Jurkat, Clone E6-1 (cell line): ENCODE results near the gene COPS4.
"Not testable (repeated sequence)": the region's sequence is repeated elsewhere in the genome, so short reads cannot be mapped to it uniquely, and the experiment has no call there.

Source experiments
- DNase-seq: peaks from one replicate; pipeline ENCODE4 v3.0.0-alpha.2; 2011; ENCODE audit warnings: low read depth, low spot score
- H3K4me3 ChIP-seq: 2 replicates; pipeline ENCODE4 v1.5.1; 2011; ENCODE audit warnings: mild to moderate bottlenecking, low read length, control low read depth, moderate library complexity

The COPS4 gene

DNA sequence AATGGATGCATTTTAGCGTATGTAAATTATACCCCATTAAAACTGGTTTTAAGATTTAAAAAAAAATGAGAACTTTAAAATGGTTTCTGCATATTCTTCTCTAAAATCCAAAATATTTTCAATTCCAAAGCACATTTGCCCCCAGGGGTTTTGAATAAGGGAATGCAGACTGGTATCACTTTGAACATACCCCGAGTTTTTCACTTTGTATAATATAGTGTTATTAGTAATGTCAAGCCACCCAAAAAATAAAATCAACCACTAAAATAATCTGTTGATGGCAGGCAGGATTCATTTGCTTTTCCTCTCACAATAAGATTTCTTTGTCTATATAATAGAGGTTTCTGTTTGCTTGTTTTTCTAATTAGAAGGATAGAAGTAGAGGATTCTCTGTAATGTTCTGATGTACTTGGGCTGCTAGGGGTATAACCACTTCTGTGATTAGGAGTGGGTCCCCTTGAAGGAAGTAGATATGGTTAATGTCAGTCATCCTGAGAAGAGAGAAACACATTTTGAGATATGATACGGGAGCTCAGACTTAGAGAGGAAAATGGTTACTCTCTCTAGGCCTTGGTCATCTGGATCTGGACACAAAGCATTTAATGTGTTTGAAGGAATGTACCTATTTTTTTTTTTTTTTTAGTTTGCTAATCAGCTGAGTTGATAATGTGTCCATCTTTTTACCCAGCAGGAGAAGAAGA lies 15.0 kb upstream of the COPS4 start:
- H3K4me3 ChIP-seq: no peak overlapping the region
- no peak for DNase-seq

DNA sequence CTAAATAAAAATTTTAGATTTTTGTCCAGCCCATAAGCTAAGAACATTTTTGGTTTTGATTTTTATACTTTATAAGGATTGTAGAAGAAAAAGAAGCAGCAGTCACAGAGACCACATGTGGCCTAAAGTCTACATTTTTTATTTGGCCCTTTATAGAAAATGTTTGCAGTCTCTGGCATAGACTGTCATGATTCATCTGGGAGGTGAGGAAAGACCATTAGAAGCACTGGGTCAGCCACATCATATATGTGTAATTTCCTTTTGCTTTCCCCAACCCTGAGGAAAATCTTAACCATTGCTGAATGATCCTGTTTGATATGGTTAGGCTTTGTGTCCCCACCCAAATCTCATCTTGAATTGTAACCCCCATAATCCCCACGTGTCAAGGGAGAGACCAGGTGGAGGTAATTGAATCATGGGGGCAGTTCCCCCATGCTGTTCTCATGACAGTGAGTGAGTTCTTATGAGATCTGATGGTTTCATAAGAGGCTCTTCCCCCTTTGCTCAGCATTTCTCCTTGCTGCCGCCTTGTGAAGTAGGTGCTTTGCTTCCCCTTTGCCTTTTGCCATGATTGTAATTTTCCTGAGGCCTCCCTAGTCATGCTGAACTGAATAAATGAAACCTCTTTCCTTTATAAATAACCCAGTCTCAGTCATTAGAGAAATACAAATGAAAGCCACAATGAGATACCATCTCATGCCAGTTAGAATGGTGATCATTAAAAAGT lies 12.1 kb upstream of the COPS4 start:
- no peak overlapping the region for H3K4me3 ChIP-seq
- DNase-seq: no peak

DNA sequence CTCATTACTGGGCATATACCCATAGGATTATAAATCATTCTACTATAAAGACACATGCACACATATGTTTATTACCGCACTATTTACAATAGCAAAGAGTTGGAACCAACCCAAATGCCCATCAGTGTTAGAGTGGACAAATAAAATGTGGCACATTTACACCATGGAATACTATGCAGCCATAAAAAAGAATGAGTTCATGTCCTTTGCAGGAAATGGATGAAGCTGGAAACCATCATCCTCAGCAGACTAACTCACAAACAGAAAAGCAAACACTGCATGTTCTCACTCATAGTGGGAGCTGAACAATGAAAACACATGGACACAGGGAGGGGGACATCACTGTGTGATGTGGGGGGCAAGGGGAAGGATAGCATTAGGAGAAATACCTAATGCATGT lies 11.4 kb upstream of the COPS4 start:
- DNase-seq, H3K4me3 ChIP-seq: not testable (repeated sequence)

DNA sequence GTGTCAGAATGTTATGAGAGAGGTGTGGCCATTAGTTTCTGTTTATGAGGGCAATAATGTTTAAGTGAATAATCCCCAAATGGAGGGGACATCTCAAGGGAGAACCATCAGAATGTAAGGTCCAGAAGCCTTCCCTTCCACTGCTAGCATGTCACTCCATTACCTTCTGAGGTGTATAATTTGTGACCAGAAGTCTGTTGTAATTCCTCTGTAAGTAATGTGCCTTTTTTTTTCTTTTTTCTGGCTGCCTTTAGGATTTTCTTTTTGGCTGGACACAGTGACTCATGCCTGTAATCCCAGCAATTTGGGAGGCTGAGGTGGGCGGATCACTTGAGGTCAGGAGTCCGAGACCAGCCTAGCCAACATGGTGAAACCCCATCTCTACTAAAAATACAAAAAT lies 10.8 kb upstream of the COPS4 start:
- no peak for DNase-seq
- no peak overlapping the region for H3K4me3 ChIP-seq

DNA sequence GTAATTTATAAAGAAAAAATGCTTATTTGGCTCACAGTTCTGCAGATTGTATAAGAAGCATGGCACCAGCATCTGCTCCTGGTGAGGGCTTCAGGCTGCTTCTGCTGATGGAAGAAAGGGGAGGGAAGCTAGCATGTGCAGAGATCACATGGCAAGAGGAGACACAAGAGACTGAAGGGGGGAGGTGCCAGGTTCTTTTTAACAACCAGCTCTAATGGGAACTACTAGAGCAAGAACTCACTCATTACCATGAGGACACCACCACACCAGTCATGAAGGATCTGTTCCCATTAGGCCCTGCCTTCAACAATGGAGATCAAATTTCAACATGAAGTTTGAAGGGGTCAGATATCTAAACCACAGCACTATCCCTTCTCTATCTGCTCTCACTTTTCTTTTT lies 9.4 kb upstream of the COPS4 start:
- no peak for DNase-seq
- no peak overlapping the region for H3K4me3 ChIP-seq

DNA sequence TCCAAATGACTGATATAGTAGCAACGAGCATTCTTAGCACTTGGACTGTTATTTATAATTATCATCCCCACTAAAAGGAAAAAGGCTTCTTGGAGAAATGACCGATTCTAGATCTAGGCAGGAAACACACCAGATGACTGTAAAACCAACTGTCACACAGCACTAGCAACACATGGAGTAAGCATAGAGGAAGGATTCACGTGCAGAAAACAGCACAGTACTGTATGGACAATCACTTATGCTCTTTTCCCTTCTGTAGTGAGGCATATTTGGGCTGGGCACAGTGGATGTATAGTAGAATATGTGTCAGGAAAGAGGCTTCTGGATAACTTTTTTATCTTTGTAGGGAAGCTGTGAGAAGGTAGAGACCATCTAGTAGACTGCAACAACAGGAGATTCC lies 6.0 kb upstream of the COPS4 start:
- DNase-seq: no peak
- no peak overlapping the region for H3K4me3 ChIP-seq

DNA sequence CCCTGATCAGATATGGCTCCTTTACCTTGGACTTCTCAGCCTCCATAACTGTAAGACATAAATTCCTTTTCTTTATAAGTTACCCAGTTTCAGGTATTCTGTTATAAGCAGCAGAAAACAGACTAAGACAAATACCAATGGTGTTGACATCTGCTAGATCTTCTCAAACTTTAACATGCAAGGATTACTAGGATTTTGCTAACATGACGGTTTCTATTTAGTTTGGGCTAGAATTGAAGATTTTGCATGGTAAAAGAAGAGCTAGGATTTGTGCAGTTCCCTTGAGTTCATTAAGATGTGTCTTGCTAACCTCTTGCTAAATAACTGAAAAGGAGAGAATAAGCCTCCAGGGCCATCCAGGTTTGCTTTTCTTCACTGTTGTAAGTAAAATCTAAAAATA lies 5.3 kb upstream of the COPS4 start:
- no peak for DNase-seq
- no peak overlapping the region for H3K4me3 ChIP-seq

DNA sequence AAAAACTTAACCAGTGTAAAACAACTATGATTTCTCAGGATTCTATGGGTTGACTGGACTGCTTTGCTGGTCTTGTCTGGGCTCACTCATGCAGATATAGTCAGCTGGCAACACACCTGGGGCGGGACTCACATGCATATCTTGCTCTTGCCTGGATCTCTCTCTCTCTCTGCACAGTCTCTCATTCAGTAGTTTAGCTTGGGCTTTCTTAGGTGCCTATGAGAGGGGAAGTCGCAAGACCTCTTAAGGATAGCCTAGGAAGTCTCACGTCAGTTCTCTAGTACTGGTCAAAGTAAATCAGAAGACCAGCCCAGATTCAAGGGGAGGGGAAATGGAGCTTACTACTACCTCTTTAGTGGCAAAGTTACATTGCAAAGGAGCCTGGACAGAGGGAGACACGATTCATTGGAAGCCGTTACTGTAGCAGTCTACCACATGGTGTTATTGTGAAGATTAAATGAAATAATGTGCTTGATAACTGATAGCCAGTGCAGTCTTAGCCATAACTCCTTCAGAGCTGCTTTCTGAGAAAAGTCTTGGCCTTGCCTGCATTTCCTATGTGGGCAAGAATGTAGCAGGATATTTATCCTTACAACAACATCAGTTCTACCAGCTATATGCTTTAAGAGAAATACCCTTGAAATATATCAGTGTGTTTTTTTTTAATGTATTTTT lies 2.1 kb downstream of the COPS4 start:
- no peak overlapping the region for H3K4me3 ChIP-seq
- no peak for DNase-seq

DNA sequence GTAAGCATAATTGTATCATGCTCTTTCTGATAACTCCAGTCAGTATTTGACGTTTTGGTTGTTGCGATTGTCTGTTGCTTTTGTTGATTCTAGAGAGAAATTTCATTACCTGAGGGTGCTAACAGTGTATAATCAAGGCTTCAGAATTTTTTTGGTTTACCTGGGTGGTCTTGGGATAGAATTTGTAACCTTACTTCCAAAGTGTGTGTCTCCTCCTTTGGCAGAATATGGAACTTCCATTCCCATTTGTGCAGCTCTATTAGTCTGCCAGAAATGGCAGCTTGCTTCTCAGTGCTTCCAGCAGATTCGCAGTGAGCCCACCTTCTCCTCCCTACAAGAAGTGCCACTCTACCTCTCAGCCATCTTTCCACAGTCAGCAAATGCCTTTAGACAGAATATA lies 5.3 kb downstream of the COPS4 start:
- no peak overlapping the region for H3K4me3 ChIP-seq
- no peak for DNase-seq

DNA sequence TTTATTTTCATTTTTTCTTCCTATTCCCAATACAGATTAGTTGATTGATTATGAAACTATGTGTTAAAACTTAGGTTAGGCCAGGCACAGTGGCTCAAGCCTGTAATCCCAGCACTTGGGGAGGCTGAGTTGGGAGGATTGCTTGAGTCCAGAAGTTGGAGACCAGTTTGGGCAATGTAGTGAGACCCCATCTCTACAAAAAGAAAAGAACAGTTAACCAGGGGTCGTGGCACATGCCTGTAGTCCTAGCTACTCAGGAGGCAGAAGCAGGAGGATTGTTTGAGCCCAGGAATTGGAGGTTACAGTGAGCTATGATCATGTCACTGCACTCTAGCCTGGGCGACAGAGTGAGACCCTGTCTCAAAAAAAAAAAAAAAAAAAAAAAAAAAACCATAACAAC lies 8.2 kb downstream of the COPS4 start:
- DNase-seq, H3K4me3 ChIP-seq: not testable (repeated sequence)

DNA sequence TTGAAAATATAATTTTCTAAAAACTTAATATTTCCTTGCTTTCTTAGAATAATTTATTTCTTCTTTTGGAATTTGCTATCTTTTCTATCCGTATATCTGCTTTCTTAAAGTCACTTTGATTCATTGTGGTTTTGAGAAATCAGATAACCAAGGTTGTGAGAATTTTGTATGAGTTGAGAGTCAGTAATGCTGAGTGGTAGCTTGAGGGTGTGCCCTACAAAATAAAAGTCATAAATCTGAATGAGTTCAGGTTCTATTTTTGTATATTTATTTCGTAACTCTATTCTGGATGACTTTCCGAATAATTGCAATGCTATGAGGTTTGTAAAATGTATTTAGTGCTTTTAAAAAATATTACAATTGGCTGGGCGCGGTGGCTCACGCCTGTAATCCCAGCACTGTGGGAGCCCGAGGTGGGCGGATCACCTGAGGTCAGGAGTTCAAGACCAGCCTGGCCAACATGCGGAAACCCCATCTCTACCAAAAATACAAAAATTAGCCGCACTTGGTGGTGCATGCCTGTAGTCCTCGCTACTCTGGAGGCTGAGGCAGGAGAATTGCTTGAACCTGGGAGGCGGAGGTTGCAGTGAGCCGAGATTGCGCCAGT lies 8.9 kb downstream of the COPS4 start:
- H3K4me3 ChIP-seq: no peak overlapping the region
- peak; percentile 19 for DNase-seq

DNA sequence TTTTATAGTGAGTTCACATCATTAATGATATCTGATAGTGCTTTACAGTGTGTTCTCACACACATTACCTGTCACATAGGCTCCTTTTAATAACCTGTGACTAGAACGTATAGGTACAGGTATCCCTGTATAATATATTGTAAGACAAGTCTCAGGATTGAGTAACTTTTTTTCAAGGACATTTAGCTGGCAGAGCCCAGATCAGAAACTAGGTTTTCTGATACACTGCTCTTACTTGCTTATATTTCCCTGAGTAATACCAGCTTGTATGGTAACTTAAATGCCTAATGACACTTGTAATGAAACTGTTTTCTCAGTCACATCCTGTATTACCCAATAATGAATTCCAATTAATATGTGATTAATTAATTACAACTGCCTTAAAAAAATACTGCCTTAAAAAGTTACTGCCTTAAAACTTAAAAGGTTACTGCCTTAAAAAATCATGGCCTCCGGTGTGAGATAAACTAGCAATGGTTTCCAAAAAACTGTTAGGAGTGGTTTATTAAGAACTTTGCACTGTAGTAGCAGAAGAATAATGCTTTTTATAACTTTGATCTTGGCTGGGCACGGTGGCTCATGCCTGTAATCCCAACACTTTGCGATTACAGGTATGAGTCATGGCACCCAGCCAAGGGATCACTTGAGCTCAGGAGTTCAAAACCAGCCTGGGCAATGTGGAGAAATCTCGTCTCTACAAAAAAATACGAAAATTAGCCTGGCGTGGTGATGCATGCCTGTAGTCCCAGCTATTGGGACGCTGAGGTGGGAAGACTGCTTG lies 11.9 kb downstream of the COPS4 start:
- DNase-seq: no peak

DNA sequence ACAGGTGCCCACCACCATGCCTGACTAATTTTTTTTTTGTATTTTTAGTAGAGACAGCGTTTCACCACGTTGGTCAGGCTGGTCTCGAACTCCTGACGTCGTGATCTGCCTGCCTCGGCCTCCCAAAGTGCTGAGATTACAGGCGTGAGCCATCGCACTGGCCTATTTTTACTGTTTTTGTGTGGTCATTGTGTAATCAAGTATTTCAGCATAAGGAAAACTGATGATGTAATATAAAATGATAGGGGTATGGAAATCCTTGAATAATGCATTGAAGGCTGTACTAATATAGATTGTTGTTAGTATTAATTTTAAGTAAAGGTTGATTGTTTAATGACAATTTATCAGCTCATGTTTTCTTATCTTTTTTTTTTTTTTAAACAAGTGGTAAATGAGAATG lies 13.8 kb downstream of the COPS4 start:
- H3K4me3 ChIP-seq, DNase-seq: not testable (repeated sequence)

More for the DNA sequence above, 11.9 kb downstream of the COPS4 start:
- H3K4me3 ChIP-seq: no peak overlapping the region

DNA sequence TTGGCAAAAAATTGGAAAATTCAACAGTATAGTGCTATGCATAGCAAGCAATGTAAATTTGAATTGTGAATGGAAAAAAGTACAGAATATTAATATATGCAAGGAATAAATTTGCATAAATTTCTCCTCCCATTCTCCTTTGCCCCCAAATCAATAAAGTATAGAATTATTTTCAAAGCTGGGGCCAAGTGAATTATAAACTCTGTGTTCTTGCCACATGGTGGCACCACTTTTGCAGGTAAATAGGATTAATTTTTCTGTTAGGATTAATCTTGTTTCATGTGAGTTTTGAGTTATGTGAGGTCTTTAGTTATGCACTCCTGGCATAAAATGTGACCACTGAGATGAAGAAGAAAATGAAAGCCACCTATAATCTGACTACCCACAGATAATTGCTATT lies 19.9 kb downstream of the COPS4 start:
- H3K4me3 ChIP-seq: no peak overlapping the region
- peak; percentile 15 for DNase-seq

DNA sequence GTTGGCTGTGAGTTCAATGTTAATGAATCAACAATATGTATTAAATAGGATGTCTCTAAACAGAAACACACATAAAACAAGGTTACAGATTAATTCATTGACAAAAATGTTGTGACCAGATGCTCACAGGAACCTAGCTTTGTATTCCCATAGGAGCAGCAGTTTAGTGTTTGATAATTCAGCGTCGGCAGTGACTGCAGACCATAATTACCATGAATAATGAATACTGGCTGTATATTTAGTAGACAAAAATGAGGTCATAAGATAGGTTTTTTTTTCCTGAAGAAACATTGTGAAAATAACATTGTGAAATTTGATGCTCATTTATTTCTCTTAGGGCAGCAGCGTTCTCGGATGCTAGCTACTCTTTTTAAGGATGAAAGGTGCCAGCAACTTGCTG lies 27.8 kb downstream of the COPS4 start:
- no peak for DNase-seq
- no peak overlapping the region for H3K4me3 ChIP-seq

DNA sequence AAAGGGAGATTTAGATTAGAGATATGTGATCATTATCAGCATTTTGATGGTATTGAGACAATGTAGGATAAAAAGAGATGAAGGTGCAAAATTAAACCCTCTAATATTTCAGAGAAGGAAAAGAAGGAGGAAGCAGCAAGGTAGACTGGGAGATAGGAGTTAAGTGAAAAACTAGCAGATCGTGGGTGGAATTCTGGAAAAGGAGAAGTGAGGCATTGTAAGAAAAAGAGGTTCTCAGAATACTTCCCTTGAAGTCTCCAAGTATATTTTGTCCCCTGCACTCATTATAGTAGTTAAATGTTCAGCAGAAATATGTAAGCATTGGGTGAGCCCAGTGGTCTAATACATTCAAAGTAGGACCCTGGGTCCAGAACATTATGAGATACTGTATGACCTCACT lies 30.3 kb downstream of the COPS4 start:
- DNase-seq: no peak
- H3K4me3 ChIP-seq: no peak overlapping the region

DNA sequence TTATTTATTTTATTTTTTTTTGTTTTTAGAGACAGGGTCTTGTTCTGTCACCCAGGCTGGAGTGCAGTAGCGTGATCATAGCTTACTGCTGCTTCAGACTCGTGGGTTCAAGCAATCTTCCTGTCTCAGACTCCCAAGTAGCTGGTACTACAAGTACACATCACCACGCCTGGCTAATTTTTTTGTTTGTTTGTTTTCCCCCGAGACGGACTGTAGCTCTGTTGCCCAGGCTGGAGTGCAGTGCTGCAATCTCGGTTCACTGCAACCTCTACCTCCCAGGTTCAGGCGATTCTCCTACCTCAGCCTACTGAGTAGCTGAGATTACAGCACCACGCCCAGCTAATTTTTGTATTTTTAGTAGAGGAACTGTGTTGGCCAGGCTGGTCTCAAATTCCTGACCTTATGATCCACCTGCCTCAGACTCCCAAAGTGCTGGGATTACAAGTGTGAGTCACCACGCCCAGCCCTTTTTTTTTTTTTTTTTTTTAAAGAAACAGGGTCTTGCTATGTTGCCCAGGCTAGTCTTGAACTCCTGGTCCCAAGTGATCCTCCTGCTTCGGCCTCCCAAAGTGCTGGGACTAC lies 32.2 kb downstream of the COPS4 start:
- no peak overlapping the region for H3K4me3 ChIP-seq
- no peak for DNase-seq

DNA sequence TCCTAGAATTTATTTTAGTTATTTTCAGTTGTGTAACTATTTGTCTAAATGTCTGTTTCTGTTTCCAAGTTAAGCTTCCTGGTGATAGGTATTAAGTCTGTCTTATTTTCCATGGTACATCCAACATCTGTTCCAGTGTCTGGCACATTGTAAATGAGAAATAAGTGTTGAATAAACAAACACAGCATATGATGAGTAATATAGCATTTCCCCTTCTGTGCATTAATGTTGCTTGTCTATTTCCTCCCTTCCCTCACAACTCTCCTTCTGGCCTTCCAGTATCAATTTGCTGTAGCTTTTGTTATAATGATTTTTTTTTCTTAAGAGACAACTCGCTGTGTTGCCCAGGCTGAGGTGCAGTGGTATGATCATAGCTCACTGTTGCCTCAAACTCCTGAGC lies 36.1 kb downstream of the COPS4 start:
- DNase-seq: no peak

DNA sequence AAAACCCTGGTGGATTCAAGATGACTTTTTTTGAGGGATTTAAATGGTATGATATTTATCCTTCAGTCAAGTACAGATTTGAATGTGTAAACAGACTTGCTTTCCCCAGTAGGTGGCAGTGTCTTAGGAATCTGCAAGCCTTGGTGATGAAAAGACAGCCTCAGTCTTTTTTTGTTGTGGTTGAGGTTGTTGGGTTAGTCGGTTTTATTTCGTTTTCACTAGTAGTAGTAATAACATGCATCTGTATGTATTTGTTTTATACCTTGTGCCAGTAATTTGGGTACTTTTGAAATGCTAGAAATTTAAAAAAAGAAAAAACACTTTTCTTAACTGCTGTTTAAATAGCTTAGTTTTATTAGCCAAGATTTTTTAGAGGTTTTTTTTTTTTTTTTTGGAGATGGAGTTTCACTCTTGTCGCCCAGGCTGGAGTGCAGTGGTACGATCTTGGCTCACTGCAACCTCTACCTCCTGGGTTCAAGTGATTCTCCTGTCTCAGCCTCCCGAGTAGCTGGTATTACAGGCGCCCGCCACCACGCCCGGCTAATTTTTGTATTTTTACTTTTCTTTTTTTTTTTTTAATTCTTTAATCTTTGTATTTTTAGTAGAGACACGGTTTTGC lies 39.2 kb downstream of the COPS4 start:
- no peak overlapping the region for H3K4me3 ChIP-seq
- DNase-seq: peak; percentile 96

More for the DNA sequence above, 36.1 kb downstream of the COPS4 start:
- no peak overlapping the region for H3K4me3 ChIP-seq
